B cell (primary cell): ENCODE measurements around the gene HOOK2. TPM values are rescaled to one million over a fixed set of nuclear protein-coding genes. Genes with fewer than 3 reads are reported as not detected.
A peak's percentile ranks its signal among the peaks of the same experiment; 100 is the strongest.
"Not testable (repeated sequence)": the region's sequence is repeated elsewhere in the genome, so short reads cannot be mapped to it uniquely, and the experiment has no call there.

Experiments
- ATAC-seq: fragments of 200-7000 bp; cut with Tn5 transposase; one replicate; pipeline ENCODE4 v1.10.0; 2021; ENCODE audit warnings: low read depth, mild to moderate bottlenecking, moderate number of reproducible peaks, moderate library complexity
- CTCF ChIA-PET: fragments of 350-600 bp; sonication (Branson Sonifier 250); formaldehyde crosslinking; loops from one replicate; lab custom pipeline; 2021; ENCODE audit warnings: antibody characterized with exemption, inconsistent platforms; lab: Charles Lee
- POLR2A ChIA-PET: fragments of 350-600 bp; sonication (Branson Sonifier 250); formaldehyde crosslinking; loops from one replicate; lab custom pipeline; 2021; ENCODE audit warnings: antibody characterized with exemption; lab: Charles Lee
- DNase-seq: peaks from one replicate; pipeline ENCODE4 v3.0.0; 2013
- H2AFZ ChIP-seq: 2 replicates; pipeline ENCODE4 v1.6.1; 2012; ENCODE audit warnings: mild to moderate bottlenecking, low read depth, low read length; ENCODE audit not compliant: insufficient read depth, poor library complexity, severe bottlenecking
- H3K27ac ChIP-seq, 2 donors: 1 replicate in 1 of 2; 2 replicates in 1 of 2; pipeline ENCODE4 v1.5.1; 2012 to 2013; ENCODE audit warnings: low read length in 2 of 2, mild to moderate bottlenecking in 2 of 2, moderate library complexity in 1 of 2
- H3K27me3 ChIP-seq, 4 experiments: fragments of 200-600 bp in 1 of 4; sonication (generic) in 1 of 4; replicated peaks in 1 of 4; 1 replicate in 2 of 4; 2 replicates in 2 of 4; pipeline versions ENCODE4 v1.6.1 to v1.7.0; 2013 to 2016; ENCODE audit warnings: low read length in 3 of 4, mild to moderate bottlenecking in 2 of 4, mixed read lengths in 1 of 4, moderate library complexity in 1 of 4; ENCODE audit not compliant: insufficient read depth in 4 of 4, control insufficient read depth in 3 of 4; ENCODE audit errors: control extremely low read depth in 1 of 4
- H3K36me3 ChIP-seq, 2 experiments: replicated peaks in 1 of 2; 1 replicate in 1 of 2; 2 replicates in 1 of 2; pipeline versions ENCODE4 v1.6.1 to v1.7.1; 2013; ENCODE audit warnings: low read length in 1 of 2; ENCODE audit not compliant: insufficient read depth in 2 of 2, control insufficient read depth in 1 of 2; ENCODE audit errors: control extremely low read depth in 1 of 2, extremely low read depth in 1 of 2
- H3K4me1 ChIP-seq, 2 donors: fragments of 200-600 bp in 1 of 2; sonication (generic) in 1 of 2; 1 replicate in 1 of 2; 2 replicates in 1 of 2; pipeline versions ENCODE4 v1.5.1 to v1.6.1; 2013 to 2017; ENCODE audit warnings: low read length in 2 of 2; ENCODE audit not compliant: control insufficient read depth in 2 of 2, insufficient read depth in 2 of 2
- H3K4me2 ChIP-seq: replicated peaks from 2 replicates; pipeline ENCODE3; 2012; ENCODE audit warnings: mild to moderate bottlenecking, low read depth, low read length; ENCODE audit not compliant: poor library complexity, severe bottlenecking
- H3K4me3 ChIP-seq, 5 experiments: fragments of 200-600 bp in 1 of 5; sonication (generic) in 1 of 5; 1 replicate in 3 of 5; 2 replicates in 2 of 5; pipeline versions ENCODE4 v1.5.1 to v1.7.0; 2011 to 2016; ENCODE audit warnings: low read length in 4 of 5, mild to moderate bottlenecking in 4 of 5, low read depth in 2 of 5, control low read depth in 1 of 5, moderate library complexity in 1 of 5; ENCODE audit not compliant: insufficient read depth in 1 of 5; ENCODE audit errors: control extremely low read depth in 1 of 5, extremely low read depth in 1 of 5
- H3K79me2 ChIP-seq: fragments of 200-600 bp; sonication (generic); one replicate; pipeline ENCODE4 v1.6.0; 2016; ENCODE audit warnings: low read length; ENCODE audit not compliant: control insufficient read depth, insufficient read depth
- H3K9ac ChIP-seq: fragments of 200-600 bp; sonication (generic); 2 replicates; pipeline ENCODE4 v1.6.1; 2017; ENCODE audit warnings: mild to moderate bottlenecking, low read length, moderate library complexity
- H3K9me3 ChIP-seq, 3 donors: one replicate each; pipeline versions ENCODE4 v1.6.1 to v1.7.1; 2013; ENCODE audit warnings: low read length in 2 of 3; ENCODE audit not compliant: control insufficient read depth in 2 of 3, insufficient read depth in 1 of 3; ENCODE audit errors: control extremely low read depth in 1 of 3
- H4K20me1 ChIP-seq: 2 replicates; pipeline ENCODE4 v1.6.0; 2012; ENCODE audit warnings: mild to moderate bottlenecking, low read length; ENCODE audit not compliant: insufficient read depth, control insufficient read depth, poor library complexity, severe bottlenecking
- H3K27ac Mint-ChIP-seq: one replicate; pipeline ENCODE4 v1.8.0; 2021; ENCODE audit warnings: mixed read lengths
- H3K27me3 Mint-ChIP-seq: one replicate; pipeline ENCODE4 v1.8.0; 2021; ENCODE audit warnings: mixed read lengths
- H3K4me1 Mint-ChIP-seq: one replicate; pipeline ENCODE4 v1.8.0; 2021; ENCODE audit warnings: mixed read lengths
- H3K4me3 Mint-ChIP-seq: one replicate; pipeline ENCODE4 v1.8.0; 2021; ENCODE audit warnings: mixed read lengths
- H3K9me3 Mint-ChIP-seq: one replicate; pipeline ENCODE4 v1.8.0; 2022; ENCODE audit warnings: mixed read lengths; ENCODE audit not compliant: insufficient read depth
- EZH2 ChIP-seq: IDR thresholded peaks from 2 replicates; pipeline ENCODE4 v1.6.1; 2012; ENCODE audit warnings: borderline replicate concordance, low read depth, mild to moderate bottlenecking, moderate library complexity, low read length; ENCODE audit not compliant: insufficient read depth, poor library complexity, severe bottlenecking
- WGBS: methylation state at CpG from one replicate; pipeline ENCODE4 v1.1.5; 2013; ENCODE audit warnings: missing lambda C conversion rate; ENCODE audit not compliant: insufficient coverage; 5-methylcytosine and 5-hydroxymethylcytosine counted together
- intact Hi-C: fragments of 100-400 bp; cut with micrococcal nuclease; formaldehyde crosslinking; loops from one replicate; pipeline ENCODE4 v1.10.0; 2022
- polyA plus RNA-seq: library from polyadenylated mRNA; depleted of rRNA; stranded (reverse); fragments of >200 nt; gene quantifications from 2 replicates; pipeline ENCODE4 v1.2.3, GENCODE V29; 2012
- total RNA-seq, 2 donors: library from RNA; stranded (reverse); fragments of 120-200 nt in 1 of 2; gene quantifications; 1 replicate in 1 of 2; 2 replicates in 1 of 2; pipeline versions ENCODE4 v1.2.3 to v1.2.4, GENCODE V29; 2013 to 2022
- TF ChIP-seq, protein P1 (sequence below): fragments of 200-600 bp; IDR thresholded peaks from one replicate; pipeline ENCODE4 v1.8.0; 2022; ENCODE audit warnings: antibody characterized with exemption, mild to moderate bottlenecking

HOOK2 gene
- total and polyA plus RNA-seq, 2 donors (not counting 1 experiment from before 2014, with no cell fraction given): 30.3 to 33.4 TPM

DNA sequence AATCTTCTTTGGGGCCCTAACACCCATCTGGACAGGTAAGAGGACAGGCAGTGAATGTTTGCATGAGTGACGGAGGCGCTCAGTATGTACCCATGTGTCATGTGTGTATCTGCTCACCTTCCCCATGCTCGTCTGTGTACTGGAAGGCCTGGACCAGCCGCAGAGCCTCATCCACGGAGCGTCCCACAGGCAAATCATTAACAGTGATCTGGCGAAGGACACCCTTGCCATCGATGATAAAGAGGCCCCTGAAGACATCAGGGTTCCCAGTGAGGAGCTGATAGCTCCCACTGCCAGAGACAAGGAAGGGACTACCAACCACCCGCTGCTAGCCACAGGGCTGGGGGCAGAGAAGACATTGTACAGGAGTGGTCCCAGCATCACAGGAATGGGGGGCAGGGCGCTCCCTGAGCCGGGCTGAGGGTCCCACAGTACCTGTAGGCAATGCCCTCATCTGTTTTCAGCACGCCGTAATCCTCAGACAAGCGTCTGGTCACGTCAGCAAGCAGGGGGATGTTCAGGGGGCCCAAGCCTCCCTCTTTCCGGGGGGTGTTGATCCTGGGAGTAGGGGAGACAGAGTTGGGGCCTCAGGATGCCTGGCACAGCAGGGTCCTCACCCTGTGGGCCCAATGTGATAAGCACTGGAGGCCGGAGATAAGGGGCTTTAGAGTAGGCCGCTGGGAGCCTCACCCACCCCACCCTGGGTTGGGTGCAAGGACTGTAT lies 24.6 kb upstream of the HOOK2 start:
- ChIA-PET POLR2A (interaction anchor here (0.6 to 1.9 kb wide), 4 partner anchors 9 to 299 kb away, joined by 4 to 10 read pairs (median 6); partner anchors contain the start of gene JUNB), CTCF (interaction anchor here (0.6 to 17.9 kb wide), 5 partner anchors 8 to 63 kb away, joined by 3 to 1147 read pairs (median 3); partner anchors contain the start of genes HOOK2 and JUNB)
- Histone ChIP-seq H3K27me3 (no peaks in the 10 kb centered on the region), H3K36me3 (peaks cover 0 to 3% of the 10 kb centered on the region in 2 experiments), H3K79me2 (peaks cover 8% of the 10 kb centered on the region), H3K4me3 (no peak overlapping the region), H3K27ac (no peak overlapping the region), H3K9ac (no peak overlapping the region), H3K9me3 (no peaks in the 10 kb centered on the region), H4K20me1 (no peaks in the 10 kb centered on the region), H3K4me1 (peaks cover 31 to 40% of the 10 kb centered on the region in 2 donors), H2AFZ (no peak overlapping the region), H3K4me2 (no peak overlapping the region)
- Mint-ChIP-seq H3K4me3 (peak overlapping the region; percentile 88), H3K4me1 (peaks cover 30% of the 10 kb centered on the region), H3K9me3 (no peaks in the 10 kb centered on the region), H3K27ac (no peak overlapping the region), H3K27me3 (peaks cover 3% of the 10 kb centered on the region)
- TF ChIP-seq EZH2: no peak
- TF ChIP-seq, protein P1, sequence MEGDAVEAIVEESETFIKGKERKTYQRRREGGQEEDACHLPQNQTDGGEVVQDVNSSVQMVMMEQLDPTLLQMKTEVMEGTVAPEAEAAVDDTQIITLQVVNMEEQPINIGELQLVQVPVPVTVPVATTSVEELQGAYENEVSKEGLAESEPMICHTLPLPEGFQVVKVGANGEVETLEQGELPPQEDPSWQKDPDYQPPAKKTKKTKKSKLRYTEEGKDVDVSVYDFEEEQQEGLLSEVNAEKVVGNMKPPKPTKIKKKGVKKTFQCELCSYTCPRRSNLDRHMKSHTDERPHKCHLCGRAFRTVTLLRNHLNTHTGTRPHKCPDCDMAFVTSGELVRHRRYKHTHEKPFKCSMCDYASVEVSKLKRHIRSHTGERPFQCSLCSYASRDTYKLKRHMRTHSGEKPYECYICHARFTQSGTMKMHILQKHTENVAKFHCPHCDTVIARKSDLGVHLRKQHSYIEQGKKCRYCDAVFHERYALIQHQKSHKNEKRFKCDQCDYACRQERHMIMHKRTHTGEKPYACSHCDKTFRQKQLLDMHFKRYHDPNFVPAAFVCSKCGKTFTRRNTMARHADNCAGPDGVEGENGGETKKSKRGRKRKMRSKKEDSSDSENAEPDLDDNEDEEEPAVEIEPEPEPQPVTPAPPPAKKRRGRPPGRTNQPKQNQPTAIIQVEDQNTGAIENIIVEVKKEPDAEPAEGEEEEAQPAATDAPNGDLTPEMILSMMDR: no peak
- DNase-seq: no peak
- intact Hi-C loops: no loop called here
- WGBS: 95% methylated on average over 18 of the region's 18 CpGs
- no peak for ATAC-seq

DNA sequence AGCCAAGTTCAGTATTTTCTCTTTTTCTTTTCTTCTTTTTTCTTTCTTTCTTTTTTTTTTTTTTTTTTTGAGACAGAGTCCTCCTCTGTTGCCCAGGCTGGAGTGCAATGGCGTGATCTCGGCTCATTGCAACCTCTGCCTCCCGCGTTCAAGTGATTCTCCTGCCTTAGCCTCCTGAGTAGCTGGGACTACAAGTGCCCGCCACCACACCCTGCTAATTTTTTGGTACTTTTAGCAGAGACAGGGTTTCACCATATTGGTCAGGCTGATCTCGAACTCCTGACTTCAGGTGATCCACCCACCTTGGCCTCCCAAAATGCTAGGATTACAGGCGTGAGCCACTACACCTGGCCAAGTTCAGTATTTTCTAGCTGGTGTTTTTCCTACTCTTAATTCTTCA lies 22.3 kb upstream of the HOOK2 start:
- H3K79me2 ChIP-seq: peaks cover 20% of the 10 kb centered on the region
- not testable (repeated sequence) for H3K27me3 Mint-ChIP-seq, DNase-seq, H3K4me3 Mint-ChIP-seq, H3K36me3 ChIP-seq, H3K4me3 ChIP-seq, H3K27ac ChIP-seq, H3K9me3 ChIP-seq, H2AFZ ChIP-seq, H3K4me2 ChIP-seq, H3K27me3 ChIP-seq, H4K20me1 ChIP-seq, ATAC-seq, H3K9me3 Mint-ChIP-seq, H3K27ac Mint-ChIP-seq, H3K9ac ChIP-seq
- POLR2A ChIA-PET: interaction anchor here (1.2 to 2.6 kb wide), 3 partner anchors 8 to 21 kb away, joined by 7 to 11 read pairs (median 9); partner anchors contain the start of gene RNASEH2A
- WGBS: 92% methylated on average over 5 of the region's 7 CpGs
- H3K4me1 Mint-ChIP-seq: peaks cover 37% of the 10 kb centered on the region
- CTCF ChIA-PET: interaction anchor here (0.7 to 17.9 kb wide), 8 partner anchors 11 to 124 kb away, joined by 3 to 1147 read pairs (median 12); partner anchors contain the start of genes DHPS and HOOK2
- intact Hi-C loops: loop anchor here (2.0 kb wide), 1 partner anchor 49 kb away; no protein-coding TSS in a partner anchor
- peaks cover 39 to 49% of the 10 kb centered on the region in 2 donors for H3K4me1 ChIP-seq
